ENCODE data around the gene TSFM. TPM values are rescaled to one million over a fixed set of nuclear protein-coding genes. Genes with fewer than 3 reads are reported as not detected.

The TSFM gene
- total and polyA plus RNA-seq, 11 donors: 37.6 to 80.8 (median 45.4) TPM

GRCh38 chr12:57813111-57813970 is 30.8 kb downstream of the TSFM start:
- no peak overlapping the region for H3K27ac ChIP-seq
- 80 to 87% (median 85%) methylated on average over 12 to 14 of the region's 14 CpGs for WGBS, 4 donors

GRCh38 chr12:57813971-57814772 is 31.6 kb downstream of the TSFM start:
- Histone ChIP-seq H3K9me3 (no peaks in the 10 kb centered on the region), H3K27ac (peak overlapping the region in 1 of 12 donors; percentile 69), H3K36me3 (peaks cover 0 to 59% (median 42%) of the 10 kb centered on the region in 9 donors), H3K4me1 (peaks cover 7 to 54% (median 43%) of the 10 kb centered on the region in 12 donors), H3K4me3 (no peak overlapping the region), H3K27me3 (no peaks in the 10 kb centered on the region)
- intact Hi-C loops (cut with DNase I): no loop called here
- WGBS, 4 donors: 63 to 67% (median 64%) methylated on average over 17 of the region's 17 CpGs
- no peak for TF ChIP-seq POLR2A (IDR thresholded peaks at IDR 0.05)
- TF ChIP-seq, protein P1, sequence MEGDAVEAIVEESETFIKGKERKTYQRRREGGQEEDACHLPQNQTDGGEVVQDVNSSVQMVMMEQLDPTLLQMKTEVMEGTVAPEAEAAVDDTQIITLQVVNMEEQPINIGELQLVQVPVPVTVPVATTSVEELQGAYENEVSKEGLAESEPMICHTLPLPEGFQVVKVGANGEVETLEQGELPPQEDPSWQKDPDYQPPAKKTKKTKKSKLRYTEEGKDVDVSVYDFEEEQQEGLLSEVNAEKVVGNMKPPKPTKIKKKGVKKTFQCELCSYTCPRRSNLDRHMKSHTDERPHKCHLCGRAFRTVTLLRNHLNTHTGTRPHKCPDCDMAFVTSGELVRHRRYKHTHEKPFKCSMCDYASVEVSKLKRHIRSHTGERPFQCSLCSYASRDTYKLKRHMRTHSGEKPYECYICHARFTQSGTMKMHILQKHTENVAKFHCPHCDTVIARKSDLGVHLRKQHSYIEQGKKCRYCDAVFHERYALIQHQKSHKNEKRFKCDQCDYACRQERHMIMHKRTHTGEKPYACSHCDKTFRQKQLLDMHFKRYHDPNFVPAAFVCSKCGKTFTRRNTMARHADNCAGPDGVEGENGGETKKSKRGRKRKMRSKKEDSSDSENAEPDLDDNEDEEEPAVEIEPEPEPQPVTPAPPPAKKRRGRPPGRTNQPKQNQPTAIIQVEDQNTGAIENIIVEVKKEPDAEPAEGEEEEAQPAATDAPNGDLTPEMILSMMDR (IDR thresholded peaks at IDR 0.05): peak in 2 of 12 donors; percentile 5 to 20
- DNase-seq (no peak), ATAC-seq (peak in 1 of 4 donors; percentile 20)

More at GRCh38 chr12:57813111-57813970, 30.8 kb downstream of the TSFM start:
- TF ChIP-seq, protein P1 (IDR thresholded peaks at IDR 0.05): no peak
- TF ChIP-seq POLR2A (IDR thresholded peaks at IDR 0.05): no peak
- H3K9me3 ChIP-seq: no peaks in the 10 kb centered on the region
- H3K36me3 ChIP-seq: peaks cover 0 to 59% (median 46%) of the 10 kb centered on the region in 9 donors
- intact Hi-C loops (cut with DNase I): no loop called here
- H3K4me3 ChIP-seq: no peak overlapping the region
- ATAC-seq (no peak), DNase-seq (no peak)
- peaks cover 5 to 46% (median 38%) of the 10 kb centered on the region in 12 donors for H3K4me1 ChIP-seq
- no peaks in the 10 kb centered on the region for H3K27me3 ChIP-seq

DNA sequence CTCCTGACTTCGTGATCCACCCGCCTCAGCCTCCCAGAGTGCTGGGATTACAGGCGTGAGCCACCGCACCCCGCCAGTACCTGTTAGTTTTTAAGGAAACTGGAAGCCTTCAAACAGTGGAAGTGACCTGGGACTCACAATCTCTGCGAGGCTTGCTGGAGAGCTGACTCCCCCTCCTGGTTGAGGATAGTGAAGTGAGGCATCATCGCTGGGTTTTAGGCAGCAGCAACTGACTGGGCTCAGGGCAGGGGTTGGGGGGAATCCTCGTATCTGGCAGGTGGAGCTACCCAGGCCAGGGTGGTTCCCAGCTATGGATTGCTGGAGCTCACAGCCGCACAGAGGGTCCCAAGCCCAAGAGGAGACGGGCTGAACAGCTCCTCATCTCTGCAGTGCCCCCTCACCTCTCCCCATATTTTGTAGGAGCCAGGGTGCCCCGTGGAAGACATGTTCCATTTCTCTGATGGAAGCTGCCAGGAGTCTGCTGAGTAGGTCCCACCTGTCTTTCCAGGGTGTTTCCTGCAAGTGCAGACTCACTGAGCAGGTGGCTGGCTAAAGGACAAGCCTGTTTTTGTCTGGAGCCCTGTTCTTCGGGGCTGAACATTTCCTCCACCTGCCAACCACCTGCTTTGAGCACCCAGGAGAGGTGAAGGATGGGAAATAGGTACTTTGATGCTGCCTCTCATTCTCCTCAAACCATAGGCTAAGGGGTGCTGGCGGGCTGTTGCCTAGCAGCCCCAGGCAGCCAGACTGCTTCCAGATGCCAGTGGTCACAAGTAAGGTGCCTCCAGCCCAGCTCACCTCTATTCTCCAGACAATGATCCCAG is 32.8 kb downstream of the TSFM start:
- 85 to 88% (median 86%) methylated on average over 11 to 13 of the region's 13 CpGs for WGBS, 4 donors
- intact Hi-C loops (cut with DNase I): no loop called here
- DNase-seq: no peak
- peaks cover 7 to 54% (median 44%) of the 10 kb centered on the region in 12 donors for H3K4me1 ChIP-seq
- no peaks in the 10 kb centered on the region for H3K27me3 ChIP-seq
- peaks cover 0 to 59% (median 42%) of the 10 kb centered on the region in 9 donors for H3K36me3 ChIP-seq
- no peak overlapping the region for H3K4me3 ChIP-seq
- no peaks in the 10 kb centered on the region for H3K9me3 ChIP-seq
- ATAC-seq: no peak
- H3K27ac ChIP-seq: peak overlapping the region; percentile 35 to 76 (median 69)
- TF ChIP-seq, protein P1 (IDR thresholded peaks at IDR 0.05): no peak
- no peak for TF ChIP-seq POLR2A (IDR thresholded peaks at IDR 0.05)
